OCI-LY1 (cell line): ENCODE data around the gene CPAMD8.

Source experiments
- EZH2 ChIP-seq: fragments of 200-600 bp; sonication (generic), shearing (Covaris generic); IDR thresholded peaks from 2 replicates; pipeline ENCODE4 v1.8.0; 2017; ENCODE audit warnings: borderline replicate concordance, mixed run types, mild to moderate bottlenecking, antibody characterized with exemption, low read length, moderate library complexity, mixed read lengths
- TF ChIP-seq, protein P1 (sequence below): fragments of 200-600 bp; sonication (generic), shearing (Covaris generic); IDR thresholded peaks from 2 replicates; pipeline ENCODE4 v1.5.1; 2017; ENCODE audit warnings: mild to moderate bottlenecking, antibody characterized with exemption, low read length, moderate library complexity, mixed read lengths

DNA sequence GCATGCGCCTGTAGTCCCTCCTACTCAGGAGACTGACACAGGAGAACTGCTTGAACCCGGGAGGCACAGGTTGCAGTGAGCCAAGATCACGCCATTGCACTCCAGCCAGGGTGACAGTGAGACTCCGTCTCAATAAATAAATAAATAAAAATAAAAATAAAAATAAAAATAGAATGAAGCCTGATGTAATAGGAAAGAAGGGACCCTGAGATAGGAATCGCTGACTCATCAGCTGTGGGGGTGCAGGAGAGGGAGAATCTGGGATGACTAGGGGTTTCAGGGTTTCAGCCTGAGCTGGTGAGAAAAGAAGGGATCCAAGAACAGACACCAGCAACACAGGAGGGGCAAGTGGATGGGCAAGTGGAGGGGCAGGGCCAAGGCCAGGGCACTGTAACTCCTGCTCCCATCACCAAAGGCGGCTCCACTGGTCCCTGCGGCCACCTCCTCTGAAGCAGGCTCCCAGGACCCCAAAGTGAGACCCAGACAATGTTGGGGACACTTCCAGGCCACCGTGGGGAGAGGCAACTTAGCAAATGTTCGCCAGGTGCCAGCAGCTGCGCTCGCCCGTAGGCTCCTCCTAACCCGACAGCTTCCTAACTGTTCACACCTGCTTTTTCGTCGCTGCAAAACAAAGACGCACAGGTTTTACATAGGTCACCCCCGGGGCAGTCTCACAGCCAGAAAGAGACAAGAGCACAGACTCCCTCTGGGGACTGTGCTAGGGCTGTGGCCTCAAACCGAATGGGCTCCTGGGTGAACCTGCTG, 47.4 kb upstream of the CPAMD8 start:
- TF ChIP-seq, protein P1, sequence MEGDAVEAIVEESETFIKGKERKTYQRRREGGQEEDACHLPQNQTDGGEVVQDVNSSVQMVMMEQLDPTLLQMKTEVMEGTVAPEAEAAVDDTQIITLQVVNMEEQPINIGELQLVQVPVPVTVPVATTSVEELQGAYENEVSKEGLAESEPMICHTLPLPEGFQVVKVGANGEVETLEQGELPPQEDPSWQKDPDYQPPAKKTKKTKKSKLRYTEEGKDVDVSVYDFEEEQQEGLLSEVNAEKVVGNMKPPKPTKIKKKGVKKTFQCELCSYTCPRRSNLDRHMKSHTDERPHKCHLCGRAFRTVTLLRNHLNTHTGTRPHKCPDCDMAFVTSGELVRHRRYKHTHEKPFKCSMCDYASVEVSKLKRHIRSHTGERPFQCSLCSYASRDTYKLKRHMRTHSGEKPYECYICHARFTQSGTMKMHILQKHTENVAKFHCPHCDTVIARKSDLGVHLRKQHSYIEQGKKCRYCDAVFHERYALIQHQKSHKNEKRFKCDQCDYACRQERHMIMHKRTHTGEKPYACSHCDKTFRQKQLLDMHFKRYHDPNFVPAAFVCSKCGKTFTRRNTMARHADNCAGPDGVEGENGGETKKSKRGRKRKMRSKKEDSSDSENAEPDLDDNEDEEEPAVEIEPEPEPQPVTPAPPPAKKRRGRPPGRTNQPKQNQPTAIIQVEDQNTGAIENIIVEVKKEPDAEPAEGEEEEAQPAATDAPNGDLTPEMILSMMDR, result no peak; the same call in 1 of the 2 replicates
- TF ChIP-seq EZH2, result no peak
